ENCODE results near the gene CCSAP. TPM values are rescaled to one million over a fixed set of nuclear protein-coding genes. Genes with fewer than 3 reads are reported as not detected.

CCSAP gene
- polyA plus RNA-seq, 3 donors: 5.2 to 12.2 (median 6.7) TPM

GRCh38 chr1:229288516-229288915 is 54.3 kb downstream of the CCSAP start:
- intact Hi-C loops (cut with micrococcal nuclease): no loop called here
- Histone ChIP-seq H2AFZ (ENCODE audit: insufficient read depth, low read depth, low read length, poor library complexity, severe bottlenecking) (no peak overlapping the region), H3K79me2 (ENCODE audit: insufficient read depth, low read length) (peaks cover 50% of the 10 kb centered on the region), H4K20me1 (ENCODE audit: insufficient read depth, low read length) (peaks cover 37% of the 10 kb centered on the region), H3K9ac (ENCODE audit: insufficient read depth, low read length, poor library complexity, severe bottlenecking) (no peak overlapping the region), H3K4me2 (replicated peaks; ENCODE audit: extremely low read depth, low read length, poor library complexity, severe bottlenecking) (no peak overlapping the region), H3K9me3 (replicated peaks in 1 of 2; ENCODE audit: control insufficient read depth in 1 of 2, insufficient read depth in 1 of 2, low read length in 2 of 2) (no peaks in the 10 kb centered on the region), H3K4me3 (replicated peaks in 1 of 3; ENCODE audit: low read depth in 2 of 3, low read length in 3 of 3) (no peak overlapping the region), H3K4me1 (ENCODE audit: control insufficient read depth in 1 of 2, insufficient read depth in 2 of 2, low read length in 2 of 2) (no peaks in the 10 kb centered on the region), H3K36me3 (replicated peaks in 1 of 2; ENCODE audit: control insufficient read depth in 1 of 2, insufficient read depth in 2 of 2, low read length in 2 of 2) (peaks cover 14 to 47% of the 10 kb centered on the region in 2 donors), H3K27ac (ENCODE audit: low read depth in 1 of 2, low read length in 2 of 2) (no peak overlapping the region), H3K27me3 (ENCODE audit: control insufficient read depth in 2 of 2, insufficient read depth in 2 of 2, low read length in 2 of 2) (no peaks in the 10 kb centered on the region)
- no peak for DNase-seq
- WGBS (ENCODE audit: insufficient coverage): no CpG with 5 or more reads among the region's 1 CpG
- Mint-ChIP-seq H3K36me3 (peaks cover 51 to 63% of the 10 kb centered on the region in 2 donors), H3K9me3 (peaks cover 0 to 3% (median 0%) of the 10 kb centered on the region in 7 donors), H3K27ac (no peak overlapping the region), H3K4me3 (no peak overlapping the region), H3K4me1 (peaks cover 2% of the 10 kb centered on the region), H3K27me3 (ENCODE audit: low read depth in 3 of 3) (peaks cover 0 to under 1% (median 0%) of the 10 kb centered on the region in 3 donors)
- TF ChIP-seq CTCF (IDR thresholded peaks at IDR 0.05): no peak

- peaks cover 7% of the 10 kb centered on the region for H3K4me1 Mint-ChIP-seq
- H3K4me3 Mint-ChIP-seq: no peak overlapping the region
- Histone ChIP-seq H2AFZ (ENCODE audit: insufficient read depth, low read depth, low read length, poor library complexity, severe bottlenecking) (no peak overlapping the region), H4K20me1 (ENCODE audit: insufficient read depth, low read length) (peaks cover 50% of the 10 kb centered on the region), H3K79me2 (ENCODE audit: insufficient read depth, low read length) (peaks cover 62% of the 10 kb centered on the region), H3K27ac (ENCODE audit: low read depth in 1 of 2, low read length in 2 of 2) (no peak overlapping the region), H3K4me2 (replicated peaks; ENCODE audit: extremely low read depth, low read length, poor library complexity, severe bottlenecking) (no peak overlapping the region), H3K4me1 (ENCODE audit: control insufficient read depth in 1 of 2, insufficient read depth in 2 of 2, low read length in 2 of 2) (no peaks in the 10 kb centered on the region), H3K9me3 (replicated peaks in 1 of 2; ENCODE audit: control insufficient read depth in 1 of 2, insufficient read depth in 1 of 2, low read length in 2 of 2) (no peaks in the 10 kb centered on the region), H3K36me3 (replicated peaks in 1 of 2; ENCODE audit: control insufficient read depth in 1 of 2, insufficient read depth in 2 of 2, low read length in 2 of 2) (peaks cover 14 to 36% of the 10 kb centered on the region in 2 donors), H3K9ac (ENCODE audit: insufficient read depth, low read length, poor library complexity, severe bottlenecking) (no peak overlapping the region), H3K27me3 (ENCODE audit: control insufficient read depth in 2 of 2, insufficient read depth in 2 of 2, low read length in 2 of 2) (no peaks in the 10 kb centered on the region), H3K4me3 (replicated peaks in 1 of 3; ENCODE audit: low read depth in 2 of 3, low read length in 3 of 3) (no peak overlapping the region)
- peaks cover 0 to 3% (median 0%) of the 10 kb centered on the region in 7 donors for H3K9me3 Mint-ChIP-seq
- intact Hi-C loops (cut with micrococcal nuclease): no loop called here
- H3K36me3 Mint-ChIP-seq: peaks cover 54 to 60% of the 10 kb centered on the region in 2 donors
- TF ChIP-seq CTCF (IDR thresholded peaks at IDR 0.05): no peak
- no peak overlapping the region for H3K27ac Mint-ChIP-seq
- 100% methylated on average over 1 of the region's 1 CpG for WGBS (ENCODE audit: insufficient coverage)
- no peaks in the 10 kb centered on the region for H3K27me3 Mint-ChIP-seq (ENCODE audit: low read depth in 3 of 3)
- DNase-seq: no peak
These were observed 55.6 kb downstream of the CCSAP start for GRCh38 chr1:229287267-229287666.
